Progenitor cell of endocrine pancreas (in vitro differentiated cells): ENCODE data around the gene SLC27A1. TPM values are rescaled to one million over a fixed set of nuclear protein-coding genes. Genes with fewer than 3 reads are reported as not detected.
A peak's percentile ranks its signal among the peaks of the same experiment; 100 is the strongest.

Source experiments
- DNase-seq: peaks from one replicate; pipeline ENCODE4 v3.0.0; 2021; ENCODE audit warnings: low spot score; ENCODE audit not compliant: unreplicated experiment
- H3K27ac Mint-ChIP-seq: 2 replicates; pipeline ENCODE4 v1.8.0; 2021; ENCODE audit warnings: mild to moderate bottlenecking, moderate library complexity, mixed read lengths
- H3K27me3 Mint-ChIP-seq: 2 replicates; pipeline ENCODE4 v1.8.0; 2021; ENCODE audit warnings: mixed read lengths
- H3K36me3 Mint-ChIP-seq: 2 replicates; pipeline ENCODE4 v1.8.0; 2022; ENCODE audit warnings: mixed read lengths; ENCODE audit not compliant: insufficient read depth
- H3K4me1 Mint-ChIP-seq: 2 replicates; pipeline ENCODE4 v1.8.0; 2021; ENCODE audit warnings: low read depth, mixed read lengths
- H3K4me3 Mint-ChIP-seq: 2 replicates; pipeline ENCODE4 v1.8.0; 2021; ENCODE audit warnings: low read depth, mild to moderate bottlenecking, moderate library complexity, mixed read lengths
- H3K9me3 Mint-ChIP-seq: 2 replicates; pipeline ENCODE4 v1.8.0; 2021; ENCODE audit warnings: low read depth, mixed read lengths
- total RNA-seq: library from RNA; stranded (reverse); gene quantifications from 2 replicates; pipeline ENCODE4 v1.2.1, GENCODE V29; 2021
- TF ChIP-seq, protein P1 (sequence below): fragments of 200-600 bp; sonication (generic); IDR thresholded peaks from one replicate; pipeline ENCODE4 v1.5.0; 2021; ENCODE audit warnings: antibody characterized with exemption, mild to moderate bottlenecking; ENCODE audit not compliant: unreplicated experiment

Gene SLC27A1
- total RNA-seq, 1 donor from 2014 or later, result 19.8 TPM

DNA sequence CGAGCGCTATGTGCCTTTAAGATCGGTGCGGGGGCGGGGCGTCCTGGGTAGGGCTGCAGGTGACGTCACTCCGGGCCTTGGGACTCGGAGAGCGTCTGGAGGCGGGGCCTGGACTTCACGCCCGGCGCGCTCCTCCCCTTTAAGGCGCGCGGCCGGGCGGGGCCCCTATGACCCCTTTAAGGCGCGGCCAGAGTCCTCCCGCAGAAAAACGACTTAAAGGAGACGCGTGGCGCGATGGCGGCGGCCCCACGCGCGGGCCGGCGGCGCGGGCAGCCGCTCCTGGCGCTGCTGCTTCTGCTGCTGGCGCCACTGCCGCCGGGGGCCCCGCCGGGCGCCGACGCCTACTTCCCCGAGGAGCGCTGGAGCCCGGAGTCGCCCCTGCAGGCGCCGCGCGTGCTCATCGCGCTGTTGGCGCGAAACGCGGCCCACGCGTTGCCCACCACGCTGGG lies 85.2 kb downstream of the SLC27A1 start, which contains the start of gene COLGALT1:
COLGALT1 (plus strand) TSS at position 170 of the 449 bp plus-strand sequence; CDS start at position 235, 65 bp downstream.
- TF ChIP-seq, protein P1, sequence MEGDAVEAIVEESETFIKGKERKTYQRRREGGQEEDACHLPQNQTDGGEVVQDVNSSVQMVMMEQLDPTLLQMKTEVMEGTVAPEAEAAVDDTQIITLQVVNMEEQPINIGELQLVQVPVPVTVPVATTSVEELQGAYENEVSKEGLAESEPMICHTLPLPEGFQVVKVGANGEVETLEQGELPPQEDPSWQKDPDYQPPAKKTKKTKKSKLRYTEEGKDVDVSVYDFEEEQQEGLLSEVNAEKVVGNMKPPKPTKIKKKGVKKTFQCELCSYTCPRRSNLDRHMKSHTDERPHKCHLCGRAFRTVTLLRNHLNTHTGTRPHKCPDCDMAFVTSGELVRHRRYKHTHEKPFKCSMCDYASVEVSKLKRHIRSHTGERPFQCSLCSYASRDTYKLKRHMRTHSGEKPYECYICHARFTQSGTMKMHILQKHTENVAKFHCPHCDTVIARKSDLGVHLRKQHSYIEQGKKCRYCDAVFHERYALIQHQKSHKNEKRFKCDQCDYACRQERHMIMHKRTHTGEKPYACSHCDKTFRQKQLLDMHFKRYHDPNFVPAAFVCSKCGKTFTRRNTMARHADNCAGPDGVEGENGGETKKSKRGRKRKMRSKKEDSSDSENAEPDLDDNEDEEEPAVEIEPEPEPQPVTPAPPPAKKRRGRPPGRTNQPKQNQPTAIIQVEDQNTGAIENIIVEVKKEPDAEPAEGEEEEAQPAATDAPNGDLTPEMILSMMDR, result no peak
- Mint-ChIP-seq H3K27me3 (no peaks in the 10 kb centered on the region), H3K36me3 (peaks cover 7% of the 10 kb centered on the region), H3K4me3 (peak within 1 kb of the TSS; percentile 77), H3K27ac (peak within 1 kb of the TSS; percentile 62), H3K4me1 (no peaks in the 10 kb centered on the region), H3K9me3 (no peaks in the 10 kb centered on the region)
- peak; percentile 92 for DNase-seq

Other genes starting within 250 kb of the SLC27A1 start
- 20.1 and 21.8 TPM in 2 replicates for gene OCEL1, start 244.3 kb upstream of the SLC27A1 start, total RNA-seq
- 134 and 150 TPM in 2 replicates for gene NR2F6, start 224.6 kb upstream of the SLC27A1 start, total RNA-seq
- gene USHBP1, start 205.8 kb upstream of the SLC27A1 start, total RNA-seq, result 0.38 and 0.51 TPM in 2 replicates
- 93.4 and 113 TPM in 2 replicates for gene BABAM1, start 203.1 kb upstream of the SLC27A1 start, total RNA-seq
- 6.4 and 8.1 TPM in 2 replicates for gene ANKLE1, start 188.6 kb upstream of the SLC27A1 start, total RNA-seq
- 16.2 and 16.9 TPM in 2 replicates for gene ABHD8, start 167.1 kb upstream of the SLC27A1 start, total RNA-seq
- gene MRPL34, start 164.7 kb upstream of the SLC27A1 start, total RNA-seq, result 54.0 and 54.4 TPM in 2 replicates
- gene DDA1, start 161.0 kb upstream of the SLC27A1 start, total RNA-seq, result 38.6 and 41.4 TPM in 2 replicates
- gene ANO8, start 135.7 kb upstream of the SLC27A1 start, total RNA-seq, result 45.2 and 45.3 TPM in 2 replicates
- 44.5 and 46.9 TPM in 2 replicates for gene GTPBP3, start 133.0 kb upstream of the SLC27A1 start, total RNA-seq
- 0.12 and 0.42 TPM in 2 replicates for gene PLVAP, start 93.2 kb upstream of the SLC27A1 start, total RNA-seq
- not detected in 2 replicates for gene CCDC194, start 76.3 kb upstream of the SLC27A1 start, total RNA-seq
- gene BST2, start 64.9 kb upstream of the SLC27A1 start, total RNA-seq, result 0.60 and 0.67 TPM in 2 replicates
- 50.7 and 56.6 TPM in 2 replicates for gene MVB12A, start 50.5 kb upstream of the SLC27A1 start, total RNA-seq
- gene TMEM221, start 21.9 kb upstream of the SLC27A1 start, total RNA-seq, result 3.6 and 4.5 TPM in 2 replicates
- gene NXNL1, start 9.6 kb upstream of the SLC27A1 start, total RNA-seq, result not detected in 2 replicates
- 102 and 107 TPM in 2 replicates for gene PGLS, start 41.1 kb downstream of the SLC27A1 start, total RNA-seq
- gene COLGALT1, start 85.1 kb downstream of the SLC27A1 start, total RNA-seq, result 53.6 and 54.3 TPM in 2 replicates
- gene UNC13A, start 217.8 kb downstream of the SLC27A1 start, total RNA-seq, result 3.9 and 4.0 TPM in 2 replicates
- 74.9 and 94.2 TPM in 2 replicates for gene MAP1S, start 249.0 kb downstream of the SLC27A1 start, total RNA-seq